Measurements from ENCODE around the gene PXDC1. TPM values are rescaled to one million over a fixed set of nuclear protein-coding genes. Genes with fewer than 3 reads are reported as not detected.
"Not testable (repeated sequence)": the region's sequence is repeated elsewhere in the genome, so short reads cannot be mapped to it uniquely, and the experiment has no call there.

PXDC1 gene
- total and polyA plus RNA-seq, 5 donors: 18.9 to 43.9 (median 23.7) TPM

GRCh38 chr6:3781504-3781903, 30.0 kb upstream of the PXDC1 start:
- Histone ChIP-seq H3K27ac (ENCODE audit: low read length) (no peak overlapping the region), H3K27me3 (ENCODE audit: control insufficient read depth, insufficient read depth) (no peaks in the 10 kb centered on the region), H3K4me1 (ENCODE audit: control insufficient read depth, insufficient read depth, low read length) (no peaks in the 10 kb centered on the region), H3K9me3 (ENCODE audit: control insufficient read depth, low read length) (no peaks in the 10 kb centered on the region), H3K4me3 (ENCODE audit: low read length) (no peak overlapping the region)
- WGBS: 90% methylated on average over 8 of the region's 8 CpGs
- ATAC-seq (no peak), DNase-seq (no peak)
- intact Hi-C loops (cut with DNase I): no loop called here

- intact Hi-C loops (cut with DNase I): no loop called here
- H3K27ac ChIP-seq (ENCODE audit: low read length): no peak overlapping the region
- H3K4me3 ChIP-seq (ENCODE audit: low read length): no peak overlapping the region
- no peak for DNase-seq
- 98% methylated on average over 6 of the region's 6 CpGs for WGBS
- H3K9me3 ChIP-seq (ENCODE audit: control insufficient read depth, low read length): no peaks in the 10 kb centered on the region
- no peaks in the 10 kb centered on the region for H3K27me3 ChIP-seq (ENCODE audit: control insufficient read depth, insufficient read depth)
- ATAC-seq: no peak
- no peaks in the 10 kb centered on the region for H3K4me1 ChIP-seq (ENCODE audit: control insufficient read depth, insufficient read depth, low read length)
Measured at GRCh38 chr6:3779574-3779849, 28.0 kb upstream of the PXDC1 start.

- Histone ChIP-seq H3K4me1 (ENCODE audit: control insufficient read depth, insufficient read depth, low read length) (no peaks in the 10 kb centered on the region), H3K27ac (ENCODE audit: low read length) (no peak overlapping the region), H3K27me3 (ENCODE audit: control insufficient read depth, insufficient read depth) (no peaks in the 10 kb centered on the region), H3K4me3 (ENCODE audit: low read length) (no peak overlapping the region), H3K9me3 (ENCODE audit: control insufficient read depth, low read length) (no peaks in the 10 kb centered on the region)
- ATAC-seq: no peak
- intact Hi-C loops (cut with DNase I): no loop called here
- 91% methylated on average over 11 of the region's 11 CpGs for WGBS
- DNase-seq: no peak
Measured at GRCh38 chr6:3778701-3779573, 27.4 kb upstream of the PXDC1 start.

- WGBS: 75% methylated on average over 18 of the region's 18 CpGs
- ATAC-seq (no peak), DNase-seq (no peak)
- Histone ChIP-seq H3K9me3 (ENCODE audit: control insufficient read depth, low read length) (no peaks in the 10 kb centered on the region), H3K4me3 (ENCODE audit: low read length) (no peak overlapping the region), H3K27me3 (ENCODE audit: control insufficient read depth, insufficient read depth) (no peaks in the 10 kb centered on the region), H3K4me1 (ENCODE audit: control insufficient read depth, insufficient read depth, low read length) (no peaks in the 10 kb centered on the region), H3K27ac (ENCODE audit: low read length) (no peak overlapping the region)
- intact Hi-C loops (cut with DNase I): no loop called here
Measured at GRCh38 chr6:3777730-3778461, 26.4 kb upstream of the PXDC1 start.

GRCh38 chr6:3776881-3777507, 25.5 kb upstream of the PXDC1 start:
- H3K27me3 ChIP-seq (ENCODE audit: control insufficient read depth, insufficient read depth): no peaks in the 10 kb centered on the region
- WGBS: 91% methylated on average over 6 of the region's 6 CpGs
- intact Hi-C loops (cut with DNase I): no loop called here
- no peak for DNase-seq
- no peaks in the 10 kb centered on the region for H3K9me3 ChIP-seq (ENCODE audit: control insufficient read depth, low read length)
- ATAC-seq: no peak
- no peak overlapping the region for H3K4me3 ChIP-seq (ENCODE audit: low read length)
- H3K27ac ChIP-seq (ENCODE audit: low read length): no peak overlapping the region
- no peaks in the 10 kb centered on the region for H3K4me1 ChIP-seq (ENCODE audit: control insufficient read depth, insufficient read depth, low read length)

- Histone ChIP-seq H3K4me1 (ENCODE audit: control insufficient read depth, insufficient read depth, low read length) (no peaks in the 10 kb centered on the region), H3K4me3 (ENCODE audit: low read length) (no peak overlapping the region), H3K27me3 (ENCODE audit: control insufficient read depth, insufficient read depth) (no peaks in the 10 kb centered on the region), H3K27ac (ENCODE audit: low read length) (no peak overlapping the region), H3K9me3 (ENCODE audit: control insufficient read depth, low read length) (no peaks in the 10 kb centered on the region)
- DNase-seq (no peak), ATAC-seq (no peak)
- 96% methylated on average over 4 of the region's 4 CpGs for WGBS
- intact Hi-C loops (cut with DNase I): no loop called here
Measured at GRCh38 chr6:3775847-3776246, 24.3 kb upstream of the PXDC1 start.

GRCh38 chr6:3775386-3775785, 23.9 kb upstream of the PXDC1 start:
- no peaks in the 10 kb centered on the region for H3K27me3 ChIP-seq (ENCODE audit: control insufficient read depth, insufficient read depth)
- ATAC-seq: no peak
- intact Hi-C loops (cut with DNase I): no loop called here
- WGBS: 95% methylated on average over 7 of the region's 7 CpGs
- DNase-seq: no peak
- no peaks in the 10 kb centered on the region for H3K9me3 ChIP-seq (ENCODE audit: control insufficient read depth, low read length)
- no peaks in the 10 kb centered on the region for H3K4me1 ChIP-seq (ENCODE audit: control insufficient read depth, insufficient read depth, low read length)
- H3K27ac ChIP-seq (ENCODE audit: low read length): no peak overlapping the region
- H3K4me3 ChIP-seq (ENCODE audit: low read length): no peak overlapping the region

GRCh38 chr6:3773678-3774298, 22.3 kb upstream of the PXDC1 start:
- H3K4me1 ChIP-seq (ENCODE audit: control insufficient read depth, insufficient read depth, low read length): no peaks in the 10 kb centered on the region
- H3K4me3 ChIP-seq (ENCODE audit: low read length): no peak overlapping the region
- DNase-seq (peak in 2 of 3 donors; percentile 59 to 86), ATAC-seq (peak; percentile 29 to 33)
- no peaks in the 10 kb centered on the region for H3K9me3 ChIP-seq (ENCODE audit: control insufficient read depth, low read length)
- intact Hi-C loops (cut with DNase I): no loop called here
- 70% methylated on average over 7 of the region's 7 CpGs for WGBS
- no peak overlapping the region for H3K27ac ChIP-seq (ENCODE audit: low read length)
- no peaks in the 10 kb centered on the region for H3K27me3 ChIP-seq (ENCODE audit: control insufficient read depth, insufficient read depth)

GRCh38 chr6:3772127-3772999, 20.9 kb upstream of the PXDC1 start:
- H3K4me3 ChIP-seq (ENCODE audit: low read length); DNase-seq; H3K27ac ChIP-seq (ENCODE audit: low read length); ATAC-seq; H3K27me3 ChIP-seq (ENCODE audit: control insufficient read depth, insufficient read depth); intact Hi-C loops (cut with DNase I); H3K4me1 ChIP-seq (ENCODE audit: control insufficient read depth, insufficient read depth, low read length); H3K9me3 ChIP-seq (ENCODE audit: control insufficient read depth, low read length): not testable (repeated sequence)
- 94% methylated on average over 12 of the region's 12 CpGs for WGBS

- ATAC-seq (peak in 1 of 2 donors; percentile 31), DNase-seq (peak in 1 of 3 donors; percentile 64)
- intact Hi-C loops (cut with DNase I): no loop called here
- 92% methylated on average over 57 of the region's 57 CpGs for WGBS
- Histone ChIP-seq H3K4me1 (ENCODE audit: control insufficient read depth, insufficient read depth, low read length) (no peaks in the 10 kb centered on the region), H3K9me3 (ENCODE audit: control insufficient read depth, low read length) (no peaks in the 10 kb centered on the region), H3K27me3 (ENCODE audit: control insufficient read depth, insufficient read depth) (no peaks in the 10 kb centered on the region), H3K27ac (ENCODE audit: low read length) (no peak overlapping the region), H3K4me3 (ENCODE audit: low read length) (no peak overlapping the region)
Measured at GRCh38 chr6:3771407-3772011, 20.0 kb upstream of the PXDC1 start.
